ENCODE data around the gene ADM5.

The ADM5 gene

GRCh38 chr19:49680421-49681351 is 8.7 kb upstream of the ADM5 start:
- DNase-seq = peak; percentile 95

GRCh38 chr19:49681830-49682229 is 7.6 kb upstream of the ADM5 start:
- no peak for DNase-seq

GRCh38 chr19:49682274-49682673 is 7.1 kb upstream of the ADM5 start:
- DNase-seq = no peak

GRCh38 chr19:49683814-49684250 is 5.6 kb upstream of the ADM5 start:
- DNase-seq = no peak

- no peak for DNase-seq
Observed at GRCh38 chr19:49684251-49684982, 5.0 kb upstream of the ADM5 start.

- DNase-seq = no peak
Observed at GRCh38 chr19:49684983-49685553, 4.3 kb upstream of the ADM5 start.

GRCh38 chr19:49685845-49686332 is 3.5 kb upstream of the ADM5 start:
- no peak for DNase-seq

GRCh38 chr19:49686503-49687088 is 2.8 kb upstream of the ADM5 start:
- no peak for DNase-seq

- DNase-seq = no peak
Observed at GRCh38 chr19:49687150-49687549, 2.2 kb upstream of the ADM5 start.

- DNase-seq = no peak
Observed at GRCh38 chr19:49687566-49688316, 1.7 kb upstream of the ADM5 start.

- DNase-seq = no peak
Observed at GRCh38 chr19:49688531-49689132, 762 bp upstream of the ADM5 start.

GRCh38 chr19:49690079-49690655 is 773 bp downstream of the ADM5 start:
- DNase-seq = no peak

GRCh38 chr19:49690656-49691242 is 1.4 kb downstream of the ADM5 start, which contains the start of gene CPT1C:
Gene CPT1C, plus strand, starts transcription at chr19:49691116. Its CDS starts 1,137 bp downstream, at chr19:49692253.
- DNase-seq = peak; percentile 62

- peak; percentile 47 for DNase-seq
Observed at GRCh38 chr19:49691243-49692146, 2.1 kb downstream of the ADM5 start.

- no peak for DNase-seq
Observed at GRCh38 chr19:49692147-49692506, 2.7 kb downstream of the ADM5 start.

GRCh38 chr19:49696115-49696514 is 6.7 kb downstream of the ADM5 start:
- no peak for DNase-seq

- DNase-seq = no peak
Observed at GRCh38 chr19:49696865-49697264, 7.5 kb downstream of the ADM5 start.

- DNase-seq = no peak
Observed at GRCh38 chr19:49699364-49699763, 10.0 kb downstream of the ADM5 start.

- DNase-seq = no peak
Observed at GRCh38 chr19:49700563-49700962, 11.2 kb downstream of the ADM5 start.

- DNase-seq = no peak
Observed at GRCh38 chr19:49701271-49701786, 11.9 kb downstream of the ADM5 start.

Data from activated naive CD4-positive, alpha-beta T cell treated with anti-CD3 and anti-CD28 coated beads, Interleukin-2, amount 50 U/mL, for 16 hours (primary cell).